Glomerular visceral epithelial cell (primary cell): Measurements from ENCODE around the gene PRKAR1A.
"Not testable (repeated sequence)": the region's sequence is repeated elsewhere in the genome, so short reads cannot be mapped to it uniquely, and the experiment has no call there.

Experiments
- DNase-seq: peaks from one replicate; pipeline ENCODE4 v3.0.0-alpha.2; 2016; ENCODE audit errors: extremely low spot score

PRKAR1A gene

GRCh38 chr17:68512247-68512959 lies at the start of gene PRKAR1A:
Gene PRKAR1A, plus strand, starts transcription at chr17:68512430. Its CDS starts 2,970 bp downstream, at chr17:68515400.
- DNase-seq, result peak; percentile 92

- no peak for DNase-seq
Observed at GRCh38 chr17:68463211-68464019, 48.8 kb upstream of the PRKAR1A start.

- no peak for DNase-seq
Observed at GRCh38 chr17:68468334-68468733, 43.9 kb upstream of the PRKAR1A start.

- no peak for DNase-seq
Observed at GRCh38 chr17:68468788-68469187, 43.4 kb upstream of the PRKAR1A start.

- DNase-seq, result no peak
Observed at GRCh38 chr17:68470961-68471360, 41.3 kb upstream of the PRKAR1A start.

GRCh38 chr17:68480885-68481284 lies 31.3 kb upstream of the PRKAR1A start:
- DNase-seq, result no peak

- DNase-seq, result no peak
Observed at GRCh38 chr17:68482576-68483041, 29.6 kb upstream of the PRKAR1A start.

- DNase-seq, result no peak
Observed at GRCh38 chr17:68484458-68484857, 27.8 kb upstream of the PRKAR1A start.

GRCh38 chr17:68489919-68490318 lies 22.3 kb upstream of the PRKAR1A start:
- DNase-seq, result no peak

- DNase-seq, result no peak
Observed at GRCh38 chr17:68491381-68492231, 20.6 kb upstream of the PRKAR1A start.

GRCh38 chr17:68492394-68493054 lies 19.7 kb upstream of the PRKAR1A start:
- not testable (repeated sequence) for DNase-seq

- no peak for DNase-seq
Observed at GRCh38 chr17:68495081-68495480, 17.1 kb upstream of the PRKAR1A start.

GRCh38 chr17:68497885-68498319 lies 14.3 kb upstream of the PRKAR1A start:
- DNase-seq, result no peak

GRCh38 chr17:68498479-68499326 lies 13.5 kb upstream of the PRKAR1A start:
- DNase-seq, result no peak

GRCh38 chr17:68499587-68499986 lies 12.6 kb upstream of the PRKAR1A start:
- DNase-seq, result no peak

GRCh38 chr17:68501074-68501473 lies 11.2 kb upstream of the PRKAR1A start:
- no peak for DNase-seq

GRCh38 chr17:68505951-68506350 lies 6.3 kb upstream of the PRKAR1A start:
- DNase-seq, result no peak

GRCh38 chr17:68507576-68507975 lies 4.7 kb upstream of the PRKAR1A start:
- DNase-seq, result no peak

GRCh38 chr17:68509141-68510057 lies 2.8 kb upstream of the PRKAR1A start:
- no peak for DNase-seq
